Loucy (cell line): ENCODE measurements around the gene INSC.

Source experiments
- H2AFZ ChIP-seq: fragments of 200-600 bp; sonication (generic); 2 replicates; pipeline ENCODE4 v1.6.0; 2016; ENCODE audit warnings: antibody characterized with exemption, mild to moderate bottlenecking, low read length, moderate library complexity
- H3F3A ChIP-seq: fragments of 200-600 bp; 2 replicates; pipeline ENCODE4 v1.6.0; 2016; ENCODE audit warnings: antibody characterized with exemption, low read depth, mild to moderate bottlenecking
- H3K27me3 ChIP-seq: fragments of 200-600 bp; sonication (generic); 2 replicates; pipeline ENCODE4 v1.6.1; 2014; ENCODE audit warnings: low read length, mild to moderate bottlenecking; ENCODE audit not compliant: insufficient read depth, poor library complexity, severe bottlenecking
- H3K36me3 ChIP-seq: fragments of 200-600 bp; sonication (generic); 2 replicates; pipeline ENCODE4 v1.6.1; 2016; ENCODE audit warnings: low read length; ENCODE audit not compliant: insufficient read depth
- H3K4me1 ChIP-seq: fragments of 200-600 bp; sonication (generic); 2 replicates; pipeline ENCODE4 v1.5.1; 2014; ENCODE audit warnings: low read length, mild to moderate bottlenecking; ENCODE audit not compliant: insufficient read depth, poor library complexity, severe bottlenecking
- H3K4me2 ChIP-seq: fragments of 200-600 bp; sonication (generic); 2 replicates; pipeline ENCODE4 v1.6.0; 2014; ENCODE audit warnings: antibody characterized with exemption, low read length, low read depth, mild to moderate bottlenecking; ENCODE audit not compliant: poor library complexity, severe bottlenecking
- H3K4me3 ChIP-seq: fragments of 200-600 bp; sonication (generic); 2 replicates; pipeline ENCODE4 v1.5.1; 2014; ENCODE audit warnings: low read length, mild to moderate bottlenecking, mixed read lengths; ENCODE audit not compliant: poor library complexity, severe bottlenecking
- H3K79me2 ChIP-seq: fragments of 200-600 bp; sonication (generic); 2 replicates; pipeline ENCODE4 v1.6.1; 2014; ENCODE audit warnings: low read length; ENCODE audit not compliant: insufficient read depth
- H3K9ac ChIP-seq: fragments of 200-600 bp; sonication (generic); 2 replicates; pipeline ENCODE4 v1.6.0; 2014; ENCODE audit warnings: mild to moderate bottlenecking, low read depth, low read length, moderate library complexity; ENCODE audit not compliant: poor library complexity, severe bottlenecking
- H3K9me2 ChIP-seq: fragments of 200-600 bp; sonication (generic); replicated peaks from 2 replicates; pipeline ENCODE4 v1.6.1; 2016; ENCODE audit warnings: low read depth, low read length, mixed read lengths
- H3K9me3 ChIP-seq: fragments of 200-600 bp; sonication (generic); 2 replicates; pipeline ENCODE4 v1.6.1; 2014; ENCODE audit warnings: mild to moderate bottlenecking, antibody characterized with exemption, low read length, low read depth; ENCODE audit not compliant: insufficient read depth
- H4K20me1 ChIP-seq: fragments of 200-600 bp; sonication (generic); 2 replicates; pipeline ENCODE4 v1.6.0; 2014; ENCODE audit warnings: antibody characterized with exemption, low read length, mild to moderate bottlenecking; ENCODE audit not compliant: insufficient read depth, poor library complexity, severe bottlenecking
- EZH2phosphoT487 ChIP-seq: fragments of 200-600 bp; IDR thresholded peaks from 2 replicates; pipeline ENCODE4 v1.6.1; 2018; ENCODE audit warnings: antibody characterized with exemption, mild to moderate bottlenecking, moderate library complexity, borderline replicate concordance
- TF ChIP-seq, protein P1 (sequence below): fragments of 200-600 bp; sonication (generic); conservative IDR thresholded peaks from 2 replicates; pipeline ENCODE4 v1.5.1; 2014; ENCODE audit warnings: mild to moderate bottlenecking, antibody characterized with exemption, low read length

The INSC gene

DNA sequence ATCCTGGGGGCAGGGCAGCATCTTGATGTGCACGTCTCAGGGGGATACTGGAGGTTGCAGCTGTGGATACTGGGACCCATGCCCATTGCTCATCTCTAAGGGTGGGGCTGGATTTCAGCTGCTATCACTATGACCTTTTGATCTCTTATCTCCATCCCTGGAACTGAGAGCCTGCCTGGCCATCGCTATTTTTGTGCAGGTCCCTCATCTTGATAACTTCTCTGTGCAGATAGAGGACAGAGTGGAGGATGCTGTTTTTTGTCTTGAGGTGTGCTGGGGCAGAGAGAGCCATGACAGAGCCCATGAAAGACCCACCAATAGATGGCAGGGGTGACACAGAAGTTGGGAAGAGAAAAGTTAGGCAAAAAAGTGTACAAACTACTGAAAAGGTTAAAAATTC is 5.1 kb upstream of the INSC start:
- no peaks in the 10 kb centered on the region for H3K79me2 ChIP-seq
- no peaks in the 10 kb centered on the region for H3K9me3 ChIP-seq
- H2AFZ ChIP-seq: no peak overlapping the region
- H3K36me3 ChIP-seq: no peaks in the 10 kb centered on the region
- H4K20me1 ChIP-seq: no peaks in the 10 kb centered on the region
- no peak overlapping the region for H3K4me2 ChIP-seq
- no peaks in the 10 kb centered on the region for H3K9me2 ChIP-seq
- TF ChIP-seq EZH2phosphoT487: no peak
- TF ChIP-seq, protein P1, sequence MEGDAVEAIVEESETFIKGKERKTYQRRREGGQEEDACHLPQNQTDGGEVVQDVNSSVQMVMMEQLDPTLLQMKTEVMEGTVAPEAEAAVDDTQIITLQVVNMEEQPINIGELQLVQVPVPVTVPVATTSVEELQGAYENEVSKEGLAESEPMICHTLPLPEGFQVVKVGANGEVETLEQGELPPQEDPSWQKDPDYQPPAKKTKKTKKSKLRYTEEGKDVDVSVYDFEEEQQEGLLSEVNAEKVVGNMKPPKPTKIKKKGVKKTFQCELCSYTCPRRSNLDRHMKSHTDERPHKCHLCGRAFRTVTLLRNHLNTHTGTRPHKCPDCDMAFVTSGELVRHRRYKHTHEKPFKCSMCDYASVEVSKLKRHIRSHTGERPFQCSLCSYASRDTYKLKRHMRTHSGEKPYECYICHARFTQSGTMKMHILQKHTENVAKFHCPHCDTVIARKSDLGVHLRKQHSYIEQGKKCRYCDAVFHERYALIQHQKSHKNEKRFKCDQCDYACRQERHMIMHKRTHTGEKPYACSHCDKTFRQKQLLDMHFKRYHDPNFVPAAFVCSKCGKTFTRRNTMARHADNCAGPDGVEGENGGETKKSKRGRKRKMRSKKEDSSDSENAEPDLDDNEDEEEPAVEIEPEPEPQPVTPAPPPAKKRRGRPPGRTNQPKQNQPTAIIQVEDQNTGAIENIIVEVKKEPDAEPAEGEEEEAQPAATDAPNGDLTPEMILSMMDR: no peak
- H3F3A ChIP-seq: no peaks in the 10 kb centered on the region
- H3K4me1 ChIP-seq: peaks cover 73% of the 10 kb centered on the region
- H3K27me3 ChIP-seq: no peaks in the 10 kb centered on the region
- H3K9ac ChIP-seq: no peak overlapping the region
- no peak overlapping the region for H3K4me3 ChIP-seq

DNA sequence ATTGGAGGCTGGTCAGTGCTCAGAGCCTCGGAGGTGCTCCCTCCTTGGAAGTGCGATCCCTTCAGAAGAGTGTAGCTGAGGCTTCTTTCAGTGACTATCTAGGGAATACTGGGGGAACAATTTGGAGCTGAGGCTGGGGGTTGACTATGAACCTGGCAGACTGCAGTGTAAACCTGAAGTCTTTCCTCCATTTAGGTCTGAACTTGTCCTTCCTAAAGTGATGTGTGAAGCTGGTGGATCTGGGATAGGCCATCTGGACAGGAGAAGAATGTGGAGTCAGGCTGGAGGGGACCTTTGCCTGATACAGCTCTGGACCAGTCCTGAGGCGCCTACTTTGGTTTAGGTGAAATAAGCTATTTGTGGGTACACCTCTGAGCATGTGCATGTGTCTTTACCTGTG is 3.5 kb upstream of the INSC start:
- H3K4me3 ChIP-seq: no peak overlapping the region
- no peaks in the 10 kb centered on the region for H3F3A ChIP-seq
- TF ChIP-seq, protein P1: no peak
- no peak for TF ChIP-seq EZH2phosphoT487
- H4K20me1 ChIP-seq: no peaks in the 10 kb centered on the region
- no peaks in the 10 kb centered on the region for H3K27me3 ChIP-seq
- no peaks in the 10 kb centered on the region for H3K9me2 ChIP-seq
- peak overlapping the region; percentile 28 for H2AFZ ChIP-seq
- H3K4me1 ChIP-seq: peaks cover 65% of the 10 kb centered on the region
- no peak overlapping the region for H3K4me2 ChIP-seq
- no peaks in the 10 kb centered on the region for H3K79me2 ChIP-seq
- no peak overlapping the region for H3K9ac ChIP-seq
- H3K36me3 ChIP-seq: no peaks in the 10 kb centered on the region
- no peaks in the 10 kb centered on the region for H3K9me3 ChIP-seq

DNA sequence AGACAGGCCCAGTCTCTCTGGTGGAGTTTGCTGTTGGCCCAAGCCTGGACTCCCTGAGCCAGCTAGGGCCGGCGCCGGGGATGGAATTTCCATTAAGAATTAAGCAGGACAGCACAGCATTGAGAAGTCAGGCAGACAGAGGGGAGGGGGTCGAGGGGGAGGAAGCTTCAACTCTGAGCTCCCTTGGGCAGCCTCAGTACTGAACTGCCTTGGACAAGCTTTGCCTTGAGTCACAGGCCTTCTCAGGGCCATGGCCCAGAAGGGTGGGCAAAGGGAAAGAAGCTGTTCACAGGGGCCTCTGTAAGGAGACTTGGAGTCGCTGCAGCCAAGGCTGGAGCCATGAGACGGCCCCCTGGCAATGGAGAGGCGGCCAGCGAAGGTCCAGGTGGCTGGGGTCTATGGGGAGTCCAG is 2.6 kb upstream of the INSC start:
- H4K20me1 ChIP-seq: no peaks in the 10 kb centered on the region

More for the DNA sequence above, 2.6 kb upstream of the INSC start:
- H3K9me3 ChIP-seq: no peaks in the 10 kb centered on the region
- no peaks in the 10 kb centered on the region for H3F3A ChIP-seq
- peaks cover 55% of the 10 kb centered on the region for H3K4me1 ChIP-seq
- no peaks in the 10 kb centered on the region for H3K9me2 ChIP-seq
- no peak overlapping the region for H3K4me3 ChIP-seq
- no peak overlapping the region for H3K9ac ChIP-seq
- no peaks in the 10 kb centered on the region for H3K79me2 ChIP-seq
- H3K27me3 ChIP-seq: no peaks in the 10 kb centered on the region
- H3K36me3 ChIP-seq: no peaks in the 10 kb centered on the region
- H3K4me2 ChIP-seq: no peak overlapping the region
- no peak overlapping the region for H2AFZ ChIP-seq
- TF ChIP-seq EZH2phosphoT487: no peak
- TF ChIP-seq, protein P1: no peak
